HepG2 (cell line): ENCODE data around the gene CEBPA. TPM values are rescaled to one million over a fixed set of nuclear protein-coding genes. Genes with fewer than 3 reads are reported as not detected.

Experiments
- ARID5B ChIP-seq: IDR thresholded peaks from 2 replicates; pipeline ENCODE4 v1.4.0; 2020; ENCODE audit warnings: mild to moderate bottlenecking, missing genetic modification reagents
- BRCA1 ChIP-seq: sonication (generic); formaldehyde crosslinking; IDR thresholded peaks from 2 replicates; pipeline ENCODE4 v1.4.0; 2020; ENCODE audit warnings: missing genetic modification reagents
- CREM ChIP-seq, 2 experiments: sonication (generic) in 1 of 2; formaldehyde crosslinking in 1 of 2; IDR thresholded peaks; 2 replicates each; pipeline versions ENCODE4 v1.4.0 to v1.6.1; 2016 to 2020; ENCODE audit warnings: antibody characterized with exemption in 1 of 2, mild to moderate bottlenecking in 1 of 2, missing genetic modification reagents in 1 of 2
- DMTF1 ChIP-seq: sonication (generic); formaldehyde crosslinking; IDR thresholded peaks from 2 replicates; pipeline ENCODE4 v1.4.0; 2020; ENCODE audit warnings: mild to moderate bottlenecking, missing genetic modification reagents
- MED13 ChIP-seq: sonication (generic); formaldehyde crosslinking; IDR thresholded peaks from 2 replicates; pipeline ENCODE4 v1.5.0; 2020; ENCODE audit warnings: missing genetic modification reagents
- NFYC ChIP-seq: IDR thresholded peaks from 2 replicates; pipeline ENCODE4 v1.6.1; 2016; ENCODE audit warnings: missing genetic modification reagents, missing compliant biosample characterization
- RBM22 ChIP-seq: fragments of 200-400 bp; formaldehyde crosslinking; optimal IDR thresholded peaks from 2 replicates; pipeline ENCODE3; 2017; ENCODE audit warnings: mild to moderate bottlenecking, low read length, moderate library complexity
- TBX3 ChIP-seq: fragments of 450-650 bp; IDR thresholded peaks from 2 replicates; pipeline ENCODE4 v1.6.1; 2017; ENCODE audit warnings: antibody characterized with exemption, mild to moderate bottlenecking, inconsistent platforms, borderline replicate concordance
- TRIM24 ChIP-seq: sonication (generic); formaldehyde crosslinking; IDR thresholded peaks from 2 replicates; pipeline ENCODE4 v1.8.0; 2022; ENCODE audit warnings: mild to moderate bottlenecking, missing genetic modification reagents
- ZBTB46 ChIP-seq: sonication (generic); formaldehyde crosslinking; IDR thresholded peaks from 2 replicates; pipeline ENCODE4 v1.4.0; 2020; ENCODE audit warnings: mild to moderate bottlenecking, missing genetic modification reagents, borderline replicate concordance
- ZNF121 ChIP-seq: sonication (generic); formaldehyde crosslinking; IDR thresholded peaks from 2 replicates; pipeline ENCODE4 v1.5.0; 2020; ENCODE audit warnings: mild to moderate bottlenecking, missing genetic modification reagents
- ZNF646 ChIP-seq: sonication (generic); formaldehyde crosslinking; IDR thresholded peaks from 2 replicates; pipeline ENCODE4 v1.9.0; 2021; ENCODE audit warnings: mild to moderate bottlenecking, missing genetic modification reagents
- polyA plus RNA-seq, 8 experiments: library from polyadenylated mRNA; depleted of rRNA in 3 of 8; stranded (reverse) in 7 of 8; unstranded in 1 of 8; fragments of >200 nt; fragmentation: Illumina TruSeq in 4 of 8; extraction: Trizol in 4 of 8; gene quantifications; 2 replicates each; pipeline versions ENCODE4 v1.2.1 to v1.2.3, GENCODE V29; 2011 to 2016; ENCODE audit warnings: low read depth in 4 of 8, missing spikeins in 1 of 8, mixed read lengths in 1 of 8; ENCODE audit not compliant: insufficient read depth in 1 of 8
- total RNA-seq, 5 experiments: library from RNA; depleted of rRNA; stranded (reverse); fragments of >200 nt; fragmentation: Illumina TruSeq; extraction: Trizol; gene quantifications; 2 replicates each; pipeline ENCODE4 v1.2.3, GENCODE V29; 2016; ENCODE audit warnings: low read depth in 1 of 5

The CEBPA gene
- total and polyA plus RNA-seq, 2 of the 13 experiments (the other 11 are each of a cell fraction or from before 2014, with no cell fraction given): 24.8 to 103 TPM

GRCh38 chr19:33273881-33274662 lies 28.3 kb downstream of the CEBPA start (continued):
- TF ChIP-seq ZBTB46 (CRISPR knock-in tag) (no peak), NFYC (CRISPR knock-in tag) (0 out of 2 replicates have a peak, but pooled peaks have one; percentile 8), ZNF646 (peak; percentile 99), DMTF1 (no peak), ZNF121 (peak; percentile 49), TBX3 (no peak; the same call in 1 of the 2 replicates), CREM (IDR thresholded peaks at IDR 0.05) (peak; percentile 14; the same call in 1 of the 2 replicates), CREM (CRISPR knock-in tag; IDR thresholded peaks at IDR 0.05) (no peak), ARID5B (CRISPR knock-in tag) (peak; percentile 74), BRCA1 (CRISPR knock-in tag) (no peak), MED13 (CRISPR knock-in tag) (peak; percentile 71; the same call in 1 of the 2 replicates), RBM22 (no peak), TRIM24 (CRISPR knock-in tag) (peak; percentile 25; the same call in 1 of the 2 replicates)
